HepG2 (cell line): ENCODE data around the gene ARSB. TPM values are rescaled to one million over a fixed set of nuclear protein-coding genes. Genes with fewer than 3 reads are reported as not detected.

Experiments used
- ATAC-seq: fragments of 200-7000 bp; cut with Tn5 transposase; 3 replicates; pipeline ENCODE4 v1.9.1; 2020; ENCODE audit warnings: mild to moderate bottlenecking, moderate library complexity
- BruUV-seq: library from RNA; stranded (reverse); fragments of 400-500 nt; replicated peaks from 2 replicates; lab custom pipeline; 2021; lab: Mats Ljungman, UMichigan
- CTCF ChIA-PET: fragments of 300-600 bp; formaldehyde crosslinking; extraction: SDS; loops from one replicate; lab custom pipeline; 2021; ENCODE audit warnings: low total read pairs, inconsistent platforms, low intra/inter-chr PET ratio; lab: Yijun Ruan, JAX
- POLR2A ChIA-PET: fragments of 350-600 bp; sonication (Branson Sonifier 250); formaldehyde crosslinking; loops from one replicate; lab custom pipeline; 2020; ENCODE audit warnings: antibody characterized with exemption, inconsistent platforms; lab: Yijun Ruan, JAX
- DNase-seq: peaks from one replicate; pipeline ENCODE4 v3.0.0-alpha.2; 2015; ENCODE audit warnings: low spot score
- FAIRE-seq: peaks from 3 replicates; lab custom pipeline; 2011; peaks lifted over from hg19 to GRCh38; lab: Jason Lieb, UNC
- H2AFZ ChIP-seq: one replicate; pipeline ENCODE4 v1.6.1; 2011; ENCODE audit warnings: low read length, inconsistent platforms
- H3K27ac ChIP-seq: fragments of 300-600 bp; 3 replicates; pipeline ENCODE4 v1.8.0; 2011; ENCODE audit warnings: mixed run types, mild to moderate bottlenecking, mixed read lengths, low read length, inconsistent platforms; ENCODE audit not compliant: insufficient read depth; ENCODE audit errors: extremely low read length
- H3K27me3 ChIP-seq, 2 experiments: fragments of 200-600 bp in 1 of 2; 2 replicates in 1 of 2; 3 replicates in 1 of 2; pipeline versions ENCODE4 v1.6.0 to v1.8.0; 2011; ENCODE audit warnings: low read length in 2 of 2, mild to moderate bottlenecking in 2 of 2, moderate library complexity in 2 of 2, inconsistent platforms in 1 of 2; ENCODE audit not compliant: insufficient read depth in 2 of 2, control insufficient read depth in 1 of 2
- H3K36me3 ChIP-seq, 2 experiments: fragments of 200-600 bp in 1 of 2; replicated peaks in 1 of 2; 2 replicates in 1 of 2; 3 replicates in 1 of 2; pipeline versions ENCODE4 v1.5.1 to v1.8.0; 2011; ENCODE audit warnings: low read length in 2 of 2, inconsistent platforms in 1 of 2; ENCODE audit not compliant: insufficient read depth in 2 of 2, control insufficient read depth in 1 of 2
- H3K4me1 ChIP-seq: 2 replicates; pipeline ENCODE4 v1.5.1; 2012; ENCODE audit warnings: low read length, inconsistent platforms; ENCODE audit not compliant: insufficient read depth
- H3K4me2 ChIP-seq: 2 replicates; pipeline ENCODE4 v1.6.0; 2011; ENCODE audit warnings: low read depth, low read length, inconsistent platforms
- H3K4me3 ChIP-seq, 3 experiments: fragments of 200-600 bp in 1 of 3; sonication (generic), shearing (Covaris generic) in 1 of 3; replicated peaks in 1 of 3; 2 replicates each; pipeline ENCODE4 v1.5.1; 2011 to 2016; ENCODE audit warnings: low read length in 3 of 3, inconsistent platforms in 2 of 3, low read depth in 2 of 3, mild to moderate bottlenecking in 2 of 3, control low read depth in 1 of 3, mixed read lengths in 1 of 3; ENCODE audit not compliant: insufficient read depth in 1 of 3
- H3K79me2 ChIP-seq: one replicate; pipeline ENCODE4 v1.6.1; 2011; ENCODE audit warnings: low read length, inconsistent platforms; ENCODE audit not compliant: insufficient read depth
- H3K9ac ChIP-seq: 2 replicates; pipeline ENCODE4 v1.6.0; 2011; ENCODE audit warnings: mild to moderate bottlenecking, low read depth, low read length, inconsistent platforms; ENCODE audit not compliant: insufficient read depth
- H3K9me3 ChIP-seq: 2 replicates; pipeline ENCODE4 v1.5.1; 2012; ENCODE audit warnings: mild to moderate bottlenecking, low read length
- H4K20me1 ChIP-seq: 2 replicates; pipeline ENCODE4 v1.6.0; 2011; ENCODE audit warnings: inconsistent platforms, mild to moderate bottlenecking, low read length, moderate library complexity; ENCODE audit not compliant: insufficient read depth
- ARID3A ChIP-seq: IDR thresholded peaks from 2 replicates; pipeline ENCODE4 v1.6.1; 2012; ENCODE audit warnings: low read depth, low read length, improper control_type of control experiment
- CEBPB ChIP-seq: IDR thresholded peaks from 2 replicates; pipeline ENCODE4 v1.6.1; 2011; ENCODE audit warnings: low read depth, low read length, improper control_type of control experiment, borderline replicate concordance
- ISL2 ChIP-seq: sonication (generic); formaldehyde crosslinking; IDR thresholded peaks from 2 replicates; pipeline ENCODE4 v1.5.0; 2020; ENCODE audit warnings: missing genetic modification reagents
- RBM22 ChIP-seq: fragments of 200-400 bp; formaldehyde crosslinking; optimal IDR thresholded peaks from 2 replicates; pipeline ENCODE3; 2017; ENCODE audit warnings: mild to moderate bottlenecking, low read length, moderate library complexity
- TBX2 ChIP-seq: sonication (generic); formaldehyde crosslinking; IDR thresholded peaks from 2 replicates; pipeline ENCODE4 v1.5.0; 2020; ENCODE audit warnings: missing genetic modification reagents, mild to moderate bottlenecking, borderline replicate concordance
- TFE3 ChIP-seq: IDR thresholded peaks from 2 replicates; pipeline ENCODE4 v1.6.1; 2016
- ZBTB33 ChIP-seq: sonication (generic); formaldehyde crosslinking; IDR thresholded peaks from 2 replicates; pipeline ENCODE4 v1.4.0; 2020; ENCODE audit warnings: missing genetic modification reagents
- ZBTB7B ChIP-seq: sonication (generic); formaldehyde crosslinking; IDR thresholded peaks from 2 replicates; pipeline ENCODE4 v1.4.0; 2020; ENCODE audit warnings: missing genetic modification reagents
- ZNF619 ChIP-seq: sonication (generic); formaldehyde crosslinking; IDR thresholded peaks from 2 replicates; pipeline ENCODE4 v1.4.0; 2020; ENCODE audit warnings: mild to moderate bottlenecking, missing genetic modification reagents
- WGBS: methylation state at CpG from one replicate; pipeline ENCODE4 v1.1.6; 2017; ENCODE audit warnings: low lambda C conversion rate; 5-methylcytosine and 5-hydroxymethylcytosine counted together
- in situ Hi-C: cut with HindIII; loops from 2 replicates; pipeline ENCODE4 v1.10.0; 2017; ENCODE audit warnings: low pct_unique_long_range_greater_than_20kb; ENCODE audit not compliant: extremely low pct_ligation_motif_present
- intact Hi-C: fragments of 100-400 bp; cut with micrococcal nuclease; formaldehyde crosslinking; loops from one replicate; pipeline ENCODE4 v1.10.0; 2022; ENCODE audit not compliant: unreplicated experiment
- polyA plus RNA-seq, 8 experiments: library from polyadenylated mRNA; depleted of rRNA in 3 of 8; stranded (reverse) in 7 of 8; unstranded in 1 of 8; fragments of >200 nt; fragmentation: Illumina TruSeq in 4 of 8; extraction: Trizol in 4 of 8; gene quantifications; 2 replicates each; pipeline versions ENCODE4 v1.2.1 to v1.2.3, GENCODE V29; 2011 to 2016; ENCODE audit warnings: low read depth in 4 of 8, missing spikeins in 1 of 8, mixed read lengths in 1 of 8; ENCODE audit not compliant: insufficient read depth in 1 of 8
- total RNA-seq, 5 experiments: library from RNA; depleted of rRNA; stranded (reverse); fragments of >200 nt; fragmentation: Illumina TruSeq; extraction: Trizol; gene quantifications; 2 replicates each; pipeline ENCODE4 v1.2.3, GENCODE V29; 2016; ENCODE audit warnings: low read depth in 1 of 5

ARSB gene
- total and polyA plus RNA-seq, 2 of the 13 experiments (the other 11 are each of a cell fraction or from before 2014, with no cell fraction given): 52.6 to 66.4 TPM

GRCh38 chr5:78798673-78799029 lies 186.5 kb downstream of the ARSB start:
- FAIRE-seq: no peak
- Histone ChIP-seq H4K20me1 (no peaks in the 10 kb centered on the region; the same call in 1 of the 2 replicates), H3K27ac (no peak overlapping the region), H2AFZ (no peak overlapping the region), H3K4me1 (peaks cover 15% of the 10 kb centered on the region), H3K36me3 (peaks cover 5 to 12% of the 10 kb centered on the region in 2 experiments; a peak in 4 of 5 replicates), H3K79me2 (no peaks in the 10 kb centered on the region), H3K27me3 (no peaks in the 10 kb centered on the region), H3K4me2 (no peak overlapping the region), H3K9ac (no peak overlapping the region), H3K4me3 (no peak overlapping the region), H3K9me3 (no peaks in the 10 kb centered on the region)
- intact Hi-C loops: no loop called here
- DNase-seq: no peak
- in situ Hi-C loops: no loop called here
- POLR2A ChIA-PET: no interaction called here
- TF ChIP-seq ARID3A (no peak), ZBTB7B (no peak), TBX2 (CRISPR knock-in tag) (no peak), ISL2 (CRISPR knock-in tag) (no peak), ZBTB33 (CRISPR knock-in tag) (no peak), RBM22 (peak; percentile 18), CEBPB (no peak), ZNF619 (CRISPR knock-in tag) (no peak), TFE3 (no peak)
- WGBS: 98% methylated on average over 3 of the region's 3 CpGs
- no peak for ATAC-seq
- BruUV-seq: no TSS peak
- CTCF ChIA-PET: no interaction called here
